ENCODE measurements around the gene DHCR7.

DHCR7 gene

DNA sequence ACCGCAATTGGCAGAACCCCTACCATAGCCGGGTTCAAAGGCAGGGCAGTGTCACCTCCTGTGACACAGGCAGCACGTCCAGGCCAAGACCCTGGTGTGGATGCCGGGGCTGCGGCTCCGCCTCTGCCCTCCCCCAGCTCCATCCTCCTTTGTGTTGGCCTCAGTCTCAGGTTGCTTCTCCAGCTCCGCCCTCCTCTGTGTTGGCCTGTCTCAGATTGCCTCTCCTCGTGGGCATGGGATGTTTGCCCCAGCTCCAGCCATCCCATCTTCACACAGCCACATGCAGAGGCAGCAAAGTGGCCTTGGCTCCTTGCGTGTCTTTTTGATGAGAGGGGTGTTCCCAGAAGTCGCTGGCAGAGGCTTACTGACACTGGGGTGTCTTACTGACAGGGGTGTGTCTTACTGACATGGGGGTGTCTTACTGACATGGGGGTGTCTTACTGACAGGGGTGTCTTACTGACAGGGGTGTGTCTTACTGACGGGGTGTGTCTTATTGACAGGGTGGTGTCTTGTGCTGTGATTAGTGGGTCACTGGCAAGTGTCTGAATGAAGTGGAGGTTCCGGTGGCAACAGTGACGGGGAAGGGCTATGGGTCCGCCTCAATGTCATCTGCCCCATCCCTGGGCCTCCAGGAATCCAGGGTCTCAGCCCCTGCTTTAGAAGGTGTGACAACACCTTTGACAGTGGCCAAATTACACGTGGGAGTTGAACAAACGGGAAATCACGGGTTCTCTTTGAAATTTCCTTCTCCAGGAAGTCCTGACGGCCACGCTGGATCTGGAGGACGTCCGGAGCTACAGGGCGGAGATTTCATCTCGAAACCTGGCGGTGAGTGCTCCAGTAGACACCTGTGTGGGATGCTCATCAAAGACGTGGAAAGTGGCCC, 29.7 kb upstream of the DHCR7 start:
- DNase-seq (ENCODE audit: low spot score), result no peak

DNA sequence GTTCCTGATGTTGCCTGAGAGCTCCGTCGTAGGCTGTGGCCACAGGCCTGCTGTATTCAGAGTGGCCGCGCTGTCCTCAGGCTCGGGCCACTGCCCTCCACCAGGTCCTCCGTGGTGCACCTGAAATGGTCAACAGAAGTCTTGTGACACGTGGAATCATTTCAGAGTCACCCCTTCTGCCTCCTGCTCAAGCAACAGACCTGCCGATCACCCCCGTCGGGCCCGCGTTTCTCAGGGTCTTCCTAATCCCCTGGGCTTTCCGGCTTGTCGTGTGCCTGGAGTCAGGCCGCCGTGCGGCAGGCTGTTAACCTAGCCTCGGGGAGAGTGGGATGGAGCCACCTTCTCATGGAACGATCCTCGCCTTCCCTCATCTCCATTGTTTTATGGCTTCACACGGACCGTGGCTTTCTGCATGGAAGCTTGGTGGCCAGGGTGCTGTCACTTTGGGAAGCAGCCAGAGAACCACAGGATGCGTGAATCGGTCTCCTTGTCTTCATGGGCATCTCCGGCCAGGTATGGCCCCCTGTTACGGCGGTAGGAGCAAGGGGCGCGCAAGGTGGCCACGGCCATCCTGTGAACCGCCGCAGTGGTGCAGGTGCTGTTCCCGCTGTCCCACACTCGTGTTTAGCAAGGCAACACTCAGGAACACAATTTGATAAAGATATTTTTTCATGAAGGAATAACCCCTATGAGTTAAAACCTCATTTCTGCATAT, 28.9 kb upstream of the DHCR7 start:
- no peak for DNase-seq (ENCODE audit: low spot score)

DNA sequence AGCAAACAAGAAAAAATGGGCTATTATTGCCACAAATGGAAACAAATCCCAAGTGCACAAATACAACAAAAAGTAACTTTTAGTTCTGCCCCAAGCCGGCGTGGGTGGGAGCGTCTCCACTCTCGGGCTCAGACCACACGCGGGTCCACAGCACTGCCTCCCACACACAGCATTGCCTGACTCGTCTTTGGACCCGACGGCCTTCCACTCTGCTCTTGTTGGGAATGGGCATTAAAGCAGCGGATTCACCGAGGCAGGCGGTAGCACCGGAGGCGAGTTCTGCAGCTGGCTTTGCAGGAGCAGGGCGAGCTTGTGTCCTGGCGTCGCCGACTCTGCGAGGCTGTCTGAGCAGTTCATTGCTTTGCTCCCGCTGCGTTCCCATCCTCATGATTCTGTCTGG, 27.8 kb upstream of the DHCR7 start:
- DNase-seq (ENCODE audit: low spot score), result no peak

DNA sequence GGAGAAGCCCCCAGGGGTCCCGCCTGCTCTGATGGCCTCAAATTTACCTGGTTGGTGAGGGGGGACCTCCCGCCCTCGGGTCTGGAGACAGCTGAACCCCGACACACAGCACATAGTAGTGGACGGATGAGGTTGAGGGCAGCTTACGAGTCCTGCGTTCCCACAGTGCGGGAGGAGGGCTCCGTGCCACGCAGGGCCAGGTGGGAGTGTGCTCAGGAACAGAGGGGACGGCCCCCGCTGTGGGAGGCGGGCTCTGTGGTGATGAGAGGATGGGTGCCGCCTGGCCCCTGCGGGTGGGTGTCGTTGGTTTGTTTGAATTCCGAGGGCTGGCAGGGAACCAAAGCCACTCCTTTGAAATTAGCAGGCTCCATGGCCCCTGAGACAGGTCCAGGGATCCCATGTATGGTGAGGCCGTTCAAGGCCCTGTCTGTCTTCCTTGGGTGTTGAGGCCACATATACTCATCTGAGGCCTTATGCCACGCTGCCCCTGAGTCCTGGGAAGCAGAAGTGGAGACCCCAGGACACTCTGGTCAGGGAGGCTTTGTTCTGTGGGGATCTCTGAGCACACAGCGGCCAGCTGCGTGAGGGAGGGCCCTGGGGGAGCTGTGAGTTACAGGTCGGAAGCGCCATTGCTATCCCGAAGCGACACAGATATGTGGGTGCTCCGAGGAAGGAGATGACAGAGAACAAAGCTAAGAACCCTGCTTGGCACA, 26.7 kb upstream of the DHCR7 start:
- DNase-seq (ENCODE audit: low spot score), result no peak

DNA sequence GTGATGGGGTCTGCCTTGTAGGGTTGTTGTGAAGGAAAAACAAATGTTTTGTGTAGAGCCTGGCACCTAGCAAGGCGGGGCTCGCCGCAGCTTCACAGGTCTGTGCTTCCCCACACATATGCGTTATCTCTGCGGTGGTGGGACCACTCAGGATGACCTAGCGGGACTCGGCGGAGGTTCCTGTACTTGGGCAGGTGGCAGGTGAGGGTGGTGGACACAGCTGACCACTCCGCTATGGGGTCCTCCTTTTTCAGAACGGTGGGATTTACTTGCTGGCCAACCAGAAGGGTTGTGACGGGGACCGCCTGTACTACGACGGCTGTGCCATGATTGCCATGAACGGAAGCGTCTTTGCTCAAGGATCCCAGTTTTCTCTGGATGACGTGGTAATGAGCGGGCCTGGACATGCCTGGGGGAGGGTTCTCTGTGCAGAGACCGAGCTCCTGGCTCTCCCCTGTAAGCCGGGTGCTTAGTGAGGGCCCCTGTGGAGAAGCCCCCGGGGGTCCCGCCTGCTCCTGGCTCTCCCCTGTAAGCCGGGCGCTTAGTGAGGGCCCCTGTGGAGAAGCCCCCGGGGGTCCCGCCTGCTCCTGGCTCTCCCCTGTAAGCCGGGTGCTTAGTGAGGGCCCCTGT, 26.1 kb upstream of the DHCR7 start:
- no peak for DNase-seq (ENCODE audit: low spot score)

DNA sequence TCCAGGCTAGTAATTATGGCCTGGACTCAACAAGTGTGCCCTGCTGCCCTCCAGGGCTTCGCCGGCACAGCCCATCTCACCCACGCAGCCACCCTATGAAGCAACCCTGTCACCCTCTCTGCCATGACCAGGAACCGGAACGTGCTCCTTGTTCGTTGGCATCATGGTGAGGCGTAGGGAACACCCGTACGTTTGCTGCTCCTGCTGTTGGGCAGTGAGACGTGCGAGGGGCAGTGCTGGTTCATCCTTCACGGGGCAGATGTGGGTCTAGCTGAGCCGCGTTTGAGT, 25.5 kb upstream of the DHCR7 start:
- DNase-seq (ENCODE audit: low spot score), result no peak

DNA sequence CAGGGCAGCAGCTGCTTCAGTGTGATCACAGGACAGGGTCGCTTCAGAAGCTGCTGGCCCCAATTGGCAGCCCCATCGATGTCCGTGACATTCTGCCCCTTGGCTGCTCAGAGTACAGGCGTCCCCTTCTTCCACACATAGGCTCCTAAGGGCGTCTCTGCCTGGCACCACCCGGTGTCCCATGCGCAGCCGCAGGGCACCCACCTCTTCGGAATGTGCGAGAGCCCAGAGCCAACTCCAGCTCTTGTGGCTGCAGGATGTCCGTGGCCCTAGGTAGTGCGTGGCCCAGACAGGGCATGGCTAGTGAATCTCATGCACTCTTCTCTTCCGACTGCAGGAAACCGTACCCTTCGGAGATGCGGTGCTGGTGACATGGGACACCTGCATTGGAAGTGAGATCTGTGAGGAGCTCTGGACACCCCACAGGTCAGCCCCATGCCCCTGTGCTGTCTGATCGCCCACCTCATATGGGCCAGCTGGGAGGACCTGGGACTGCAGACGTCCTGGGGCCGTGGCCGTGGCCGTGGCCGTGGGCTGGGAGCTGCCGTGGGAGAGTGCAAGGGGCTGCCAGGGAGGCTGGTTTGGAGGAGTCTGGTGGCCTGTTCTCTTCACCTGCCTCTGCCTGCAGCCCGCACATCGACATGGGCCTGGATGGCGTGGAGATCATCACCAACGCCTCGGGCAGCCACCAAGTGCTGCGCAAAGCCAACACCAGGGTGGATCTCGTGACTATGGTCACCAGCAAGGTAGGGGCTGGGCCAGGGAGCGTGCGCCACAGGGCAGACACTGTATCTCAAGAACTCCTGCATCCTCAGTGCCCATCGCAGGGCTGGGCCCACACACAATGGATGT, 25.0 kb upstream of the DHCR7 start:
- no peak for DNase-seq (ENCODE audit: low spot score)

DNA sequence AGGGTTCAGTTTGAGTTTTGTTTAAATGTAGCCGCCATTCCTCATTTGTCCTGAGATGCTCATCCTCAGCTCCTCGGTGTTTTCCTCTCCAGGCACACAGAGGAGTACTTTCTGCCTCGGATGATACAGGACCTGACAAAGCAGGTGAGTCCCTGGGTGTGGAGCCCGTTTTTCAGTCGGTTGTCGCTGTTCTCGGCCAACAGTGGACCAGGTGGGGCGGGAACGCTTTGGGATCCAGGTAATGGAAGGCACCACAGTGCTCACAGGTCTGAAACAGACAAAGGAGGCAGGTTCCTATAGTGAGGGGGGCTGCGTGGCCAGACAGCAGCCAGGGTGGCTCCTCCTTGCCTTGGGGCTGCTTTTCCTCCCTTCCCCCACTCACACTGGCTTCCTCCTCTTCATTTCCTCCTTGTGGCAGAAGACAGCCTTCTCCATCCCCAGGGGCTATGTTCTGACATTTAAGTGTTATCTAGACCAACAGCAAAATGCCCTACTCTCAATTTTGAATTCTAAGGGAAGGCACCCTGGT, 24.2 kb upstream of the DHCR7 start:
- no peak for DNase-seq (ENCODE audit: low spot score)

DNA sequence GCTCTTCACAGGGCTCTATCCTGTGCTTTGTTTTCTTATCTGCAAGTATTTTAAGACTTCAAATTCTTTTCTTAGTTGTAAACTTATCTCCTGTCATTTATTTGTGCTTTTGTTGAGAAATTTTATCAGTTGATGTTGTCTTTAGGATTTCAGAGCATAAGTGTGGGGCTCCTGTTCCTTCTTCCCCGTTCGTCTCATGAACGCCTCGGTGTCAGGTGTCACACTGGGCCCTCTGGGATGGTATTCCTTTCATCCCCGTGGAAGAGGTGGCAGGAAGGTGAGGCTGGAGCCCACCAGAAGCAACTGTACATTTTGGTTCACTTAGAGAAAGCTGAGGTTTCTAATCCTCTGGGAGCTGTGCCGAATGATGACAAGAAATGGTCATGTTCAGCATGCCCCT, 22.8 kb upstream of the DHCR7 start:
- DNase-seq (ENCODE audit: low spot score), result no peak

DNA sequence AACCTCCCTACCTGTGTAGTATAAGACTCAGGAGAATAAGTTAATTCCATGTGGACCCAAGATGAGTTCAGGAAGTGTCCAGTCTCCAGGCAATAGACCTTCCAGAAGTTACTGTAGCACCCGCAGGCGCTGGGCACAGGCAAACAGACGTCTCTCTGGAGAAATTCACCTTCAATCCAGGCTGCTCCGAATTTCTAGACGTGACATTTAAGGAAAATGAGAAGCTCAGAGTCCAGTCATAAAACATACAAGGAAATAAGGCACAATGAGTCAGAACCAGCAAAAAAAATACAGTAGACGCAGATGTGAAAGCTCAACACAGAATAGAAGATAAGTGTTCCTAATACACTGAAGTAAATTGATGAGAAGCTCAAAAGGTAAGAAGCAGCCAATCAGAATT, 19.0 kb upstream of the DHCR7 start:
- DNase-seq (ENCODE audit: low spot score), result no peak

DNA sequence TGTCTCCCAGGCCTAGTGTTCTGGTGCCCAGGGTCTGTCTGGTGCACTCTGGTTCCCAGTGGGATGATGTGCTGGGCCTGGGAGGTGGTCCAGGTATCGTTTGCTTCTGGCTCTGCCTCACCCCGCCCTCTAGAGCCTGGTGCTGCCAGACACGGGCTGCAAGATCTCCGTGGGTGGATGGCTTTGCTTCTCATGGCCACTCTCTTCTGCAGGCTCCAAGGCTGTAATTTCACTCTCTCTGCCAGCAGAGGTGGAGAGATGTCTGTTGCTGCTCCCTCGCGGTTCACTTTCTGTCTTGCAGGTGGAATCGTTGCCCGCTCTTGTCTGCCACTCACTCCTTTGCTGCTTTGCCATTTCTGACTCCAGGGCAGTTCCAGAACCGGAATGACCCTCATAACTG, 18.2 kb upstream of the DHCR7 start:
- DNase-seq (ENCODE audit: low spot score), result no peak

DNA sequence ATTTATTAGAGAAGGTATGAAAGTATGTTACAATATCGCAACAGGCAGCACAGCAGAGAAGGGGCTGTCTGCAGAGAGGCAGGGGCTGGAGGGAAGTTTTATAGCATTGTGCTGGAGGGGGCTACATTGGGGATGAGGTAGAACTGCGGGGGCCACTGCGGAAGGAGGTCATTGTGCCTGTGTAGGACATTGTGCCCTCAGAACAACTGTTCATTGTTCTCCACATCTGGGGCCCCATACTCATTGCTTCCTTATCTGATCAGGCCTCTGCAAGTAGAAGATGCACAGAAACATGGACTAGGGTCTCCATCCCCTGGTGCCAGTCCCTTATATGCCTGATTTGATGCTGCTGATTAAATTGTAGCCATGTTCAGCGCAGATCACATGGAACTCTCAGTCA, 16.9 kb upstream of the DHCR7 start:
- DNase-seq (ENCODE audit: low spot score), result no peak

DNA sequence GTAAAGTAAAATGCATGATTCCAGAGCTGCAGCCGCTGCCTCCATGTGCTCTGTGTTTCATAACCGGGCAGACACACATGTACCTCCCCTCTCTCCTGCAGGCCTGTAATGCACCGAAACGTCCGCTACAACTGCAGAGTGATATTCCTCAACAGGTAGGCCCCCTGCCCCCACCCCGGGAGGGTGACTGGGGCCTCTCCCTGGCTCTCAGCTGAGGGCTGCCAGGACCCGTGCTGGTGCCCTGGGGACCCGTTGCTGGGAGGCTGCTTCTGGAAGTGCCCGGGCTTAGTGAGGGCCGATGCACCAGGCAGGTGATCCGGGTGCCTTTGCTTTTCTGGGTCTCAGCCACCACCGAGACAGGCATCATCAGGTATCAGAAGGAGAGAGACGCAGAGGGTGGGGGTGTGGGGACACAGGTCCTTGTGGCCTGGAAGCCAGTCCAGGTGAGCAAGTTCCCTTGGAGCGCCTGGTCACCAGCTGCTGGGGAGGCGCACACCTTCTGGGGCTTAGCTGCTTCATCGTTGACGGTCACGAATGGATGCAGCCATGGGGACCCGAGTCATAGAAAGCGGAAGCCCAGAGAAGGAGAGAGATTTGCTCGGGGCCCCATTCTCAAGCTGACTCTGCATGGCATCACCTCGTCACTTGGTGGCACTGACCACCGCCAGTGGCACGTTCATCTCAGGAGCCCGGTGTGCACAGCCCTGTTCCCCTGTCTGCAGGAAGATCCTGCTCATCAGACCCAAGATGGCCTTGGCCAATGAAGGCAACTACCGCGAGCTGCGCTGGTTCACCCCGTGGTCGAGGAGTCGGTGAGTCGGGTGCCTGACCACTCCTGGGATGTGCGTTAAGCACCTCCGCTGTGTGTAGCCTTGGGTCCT, 15.4 kb upstream of the DHCR7 start:
- DNase-seq (ENCODE audit: low spot score), result no peak

DNA sequence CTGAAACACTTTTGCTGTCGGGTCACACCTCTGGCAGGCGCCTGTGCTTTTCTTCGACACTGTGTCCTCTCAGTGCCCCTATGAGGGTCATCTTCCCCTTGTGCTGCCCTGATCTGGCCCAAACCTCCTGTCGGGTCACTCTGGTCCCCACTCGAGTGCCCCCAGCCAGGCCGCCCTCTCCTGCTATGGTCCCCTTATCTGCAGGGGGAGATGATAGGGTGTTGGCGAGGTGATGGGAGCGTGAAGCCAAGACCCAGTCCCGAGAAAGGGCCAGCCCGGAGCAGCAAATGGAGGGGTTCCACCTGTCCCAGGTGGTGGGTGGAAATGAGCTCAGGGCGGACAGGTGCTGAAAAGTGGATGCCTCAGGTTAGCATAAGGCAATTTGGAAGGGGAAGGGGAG, 14.5 kb upstream of the DHCR7 start:
- no peak for DNase-seq (ENCODE audit: low spot score)

DNA sequence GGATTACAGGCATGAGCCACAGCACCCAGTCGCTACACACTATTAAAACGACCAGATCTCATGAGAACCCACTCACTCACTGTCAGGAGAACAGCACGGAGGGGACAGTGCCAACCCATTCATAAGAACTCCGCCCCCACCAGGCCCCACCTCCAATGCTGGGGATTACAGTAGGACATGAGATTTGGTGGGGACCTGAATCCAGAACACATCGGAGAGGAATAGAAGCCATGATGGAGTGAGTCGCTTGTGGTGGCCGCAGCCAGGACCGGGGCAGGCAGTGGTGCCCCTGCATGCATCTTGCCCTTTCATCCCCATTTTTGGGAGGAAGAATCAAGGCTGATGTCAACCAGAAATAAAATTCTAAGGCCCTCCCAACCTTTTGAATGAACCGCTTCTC, 13.5 kb upstream of the DHCR7 start:
- DNase-seq (ENCODE audit: low spot score), result no peak

DNA sequence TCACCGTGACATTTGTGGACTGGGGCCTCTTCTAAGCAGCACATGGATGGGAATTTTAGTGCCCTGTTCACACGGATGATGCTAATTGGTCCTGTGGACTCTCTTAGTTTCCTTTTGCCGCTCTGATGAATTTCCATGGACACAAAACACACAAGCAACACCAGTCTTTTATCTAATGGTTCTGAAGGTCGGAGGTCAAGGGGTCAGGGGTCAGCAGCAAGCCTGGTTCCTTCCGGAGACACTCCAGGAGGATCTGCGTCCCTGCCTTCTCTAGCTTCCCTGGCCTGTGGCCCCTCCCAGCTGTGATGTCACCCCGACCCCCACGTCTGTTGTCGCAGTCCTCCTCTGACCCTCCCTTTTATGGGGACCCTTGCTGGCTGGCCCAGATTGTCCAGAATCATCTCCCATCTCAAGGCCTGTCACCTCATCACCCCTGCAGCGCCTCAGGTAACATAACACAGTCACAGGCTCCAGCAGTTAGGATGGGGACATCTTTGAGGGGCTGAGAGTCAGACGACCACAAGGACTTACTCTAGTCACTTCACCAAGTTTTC, 11.7 kb upstream of the DHCR7 start:
- DNase-seq (ENCODE audit: low spot score), result no peak

DNA sequence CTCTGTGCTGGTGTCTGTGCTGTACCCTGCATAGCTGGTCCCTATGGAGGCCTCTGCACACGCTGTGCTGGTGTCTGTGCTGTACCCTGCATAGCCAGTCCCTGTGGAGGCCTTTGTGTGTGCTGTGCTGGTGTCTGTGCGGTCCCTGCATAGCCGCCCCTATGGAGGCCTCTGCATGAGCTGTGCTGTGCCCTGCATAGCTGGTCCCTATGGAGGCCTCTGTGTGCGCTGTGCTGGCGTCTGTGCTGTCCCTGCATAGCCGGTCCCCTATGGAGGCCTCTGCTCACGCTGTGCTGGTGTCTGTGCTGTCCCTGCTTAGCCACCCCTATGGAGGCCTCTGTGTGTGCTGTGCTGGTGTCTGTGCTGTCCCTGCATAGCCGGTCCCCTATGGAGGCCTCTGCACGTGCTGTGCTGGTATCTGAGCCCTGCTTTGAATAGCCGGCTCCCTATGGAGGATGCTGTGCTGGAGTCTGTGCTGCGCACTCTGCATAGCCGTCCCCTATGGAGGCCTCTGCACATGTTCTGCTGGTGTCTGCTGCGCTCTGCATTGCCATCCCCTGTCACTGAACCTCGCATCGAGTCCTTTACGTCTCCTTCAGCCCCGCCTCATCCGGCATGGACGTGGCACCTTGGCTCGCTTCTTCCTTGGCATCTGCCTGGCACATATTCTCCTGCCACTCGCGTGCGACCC, 11.0 kb upstream of the DHCR7 start:
- DNase-seq (ENCODE audit: low spot score), result no peak

DNA sequence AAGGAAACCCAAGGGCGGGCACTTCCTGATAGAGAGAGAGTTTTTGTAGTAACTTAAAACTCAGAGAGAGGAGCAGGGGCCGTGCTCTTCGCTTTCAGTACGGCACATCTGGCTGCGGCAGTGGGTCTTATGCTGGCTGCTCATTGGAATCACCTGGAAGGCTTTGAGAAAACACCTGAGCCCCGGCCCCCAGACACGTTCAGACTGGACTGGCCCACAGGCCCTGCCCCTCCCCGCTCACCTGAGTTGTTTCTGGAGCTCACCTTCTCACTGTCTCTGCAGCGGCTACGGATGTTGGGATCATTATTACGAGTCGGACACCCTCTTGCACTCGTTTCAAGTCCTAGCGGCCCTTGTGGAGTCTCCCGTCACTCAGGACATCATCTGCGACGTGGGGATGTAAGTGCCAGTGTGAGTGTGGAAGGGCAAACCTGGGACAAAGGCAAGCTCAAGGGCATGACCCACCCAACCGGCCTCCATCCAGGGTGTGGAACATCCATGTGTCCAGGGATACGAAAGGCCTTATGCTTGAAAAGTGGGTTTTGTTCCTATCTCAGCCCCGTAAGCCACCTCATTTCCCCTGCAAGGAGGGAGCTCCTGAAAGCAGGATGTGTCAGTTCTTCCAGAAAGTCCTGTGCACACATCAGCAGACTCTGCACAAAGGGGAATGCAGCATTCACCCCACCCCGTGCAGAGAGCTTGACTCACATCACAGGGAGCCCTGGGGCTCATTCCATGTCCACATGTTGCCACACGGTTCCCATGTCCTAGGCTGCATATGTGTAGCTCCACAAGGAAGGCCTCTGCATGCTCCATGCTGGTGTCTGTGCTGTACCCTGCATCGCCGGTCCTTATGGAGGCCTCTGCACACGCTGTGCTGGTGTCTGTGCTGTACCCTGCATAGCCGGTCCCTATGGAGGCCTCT, 10.2 kb upstream of the DHCR7 start:
- DNase-seq (ENCODE audit: low spot score), result no peak

DNA sequence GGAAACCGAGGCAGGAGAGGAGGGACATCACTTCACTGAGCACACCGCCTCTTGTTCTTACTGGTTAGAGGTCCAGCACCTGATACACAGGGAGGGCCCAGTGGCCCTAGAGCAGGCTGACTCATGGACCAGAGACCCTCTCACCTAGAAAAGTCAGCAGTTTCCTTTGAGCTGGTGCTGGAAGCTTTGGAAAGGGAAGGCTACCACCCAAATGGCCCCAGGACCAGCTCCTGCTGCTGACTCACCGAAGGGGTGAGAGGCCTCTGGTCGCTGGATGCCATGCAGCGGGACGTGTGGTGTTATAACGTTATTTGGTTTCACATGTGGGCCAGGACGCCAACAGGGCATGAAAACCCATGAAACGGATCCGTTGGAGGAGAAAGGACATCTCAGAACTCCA, 8.6 kb upstream of the DHCR7 start:
- no peak for DNase-seq (ENCODE audit: low spot score)

All from D341Med (cell line).